Activated B cell treated with CpG ODN at 0.5 μM for 24 hours (primary cell): ENCODE results near the gene CPT2. TPM values are rescaled to one million over a fixed set of nuclear protein-coding genes. Genes with fewer than 3 reads are reported as not detected.

ENCODE experiments used
- ATAC-seq: fragments of 200-7000 bp; cut with Tn5 transposase; one replicate; pipeline ENCODE4 v1.10.0; 2021; ENCODE audit warnings: low read depth, mild to moderate bottlenecking, moderate library complexity
- CTCF ChIA-PET: fragments of 350-600 bp; sonication (Branson Sonifier 250); formaldehyde crosslinking; loops from one replicate; lab custom pipeline; 2021; ENCODE audit warnings: antibody characterized with exemption; lab: Charles Lee
- POLR2A ChIA-PET: fragments of 350-600 bp; sonication (Branson Sonifier 250); formaldehyde crosslinking; loops from one replicate; lab custom pipeline; 2021; ENCODE audit warnings: antibody characterized with exemption; lab: Charles Lee
- DNase-seq: peaks from one replicate; pipeline ENCODE4 v3.0.0; 2022
- H3K27ac Mint-ChIP-seq: one replicate; pipeline ENCODE4 v1.8.0; 2020; ENCODE audit warnings: mixed read lengths
- H3K27me3 Mint-ChIP-seq: one replicate; pipeline ENCODE4 v1.8.0; 2021; ENCODE audit warnings: mixed read lengths
- H3K36me3 Mint-ChIP-seq: one replicate; pipeline ENCODE4 v1.8.0; 2021; ENCODE audit warnings: low read depth, mixed read lengths
- H3K4me1 Mint-ChIP-seq: one replicate; pipeline ENCODE4 v1.8.0; 2021; ENCODE audit warnings: mixed read lengths
- H3K4me3 Mint-ChIP-seq: one replicate; pipeline ENCODE4 v1.8.0; 2020; ENCODE audit warnings: mild to moderate bottlenecking, mixed read lengths
- H3K9me3 Mint-ChIP-seq: one replicate; pipeline ENCODE4 v1.8.0; 2020; ENCODE audit warnings: mixed read lengths
- CTCF ChIP-seq: fragments of 200-600 bp; IDR thresholded peaks from one replicate; pipeline ENCODE4 v1.8.0; 2022; ENCODE audit warnings: antibody characterized with exemption, mild to moderate bottlenecking
- intact Hi-C: fragments of 100-400 bp; cut with micrococcal nuclease; formaldehyde crosslinking; loops from one replicate; pipeline ENCODE4 v1.15.1; 2024
- total RNA-seq: library from RNA; stranded (reverse); gene quantifications from 2 replicates; pipeline ENCODE4 v1.2.3, GENCODE V29; 2022

Gene CPT2
- total RNA-seq, 1 donor from 2014 or later = 15.7 TPM

DNA sequence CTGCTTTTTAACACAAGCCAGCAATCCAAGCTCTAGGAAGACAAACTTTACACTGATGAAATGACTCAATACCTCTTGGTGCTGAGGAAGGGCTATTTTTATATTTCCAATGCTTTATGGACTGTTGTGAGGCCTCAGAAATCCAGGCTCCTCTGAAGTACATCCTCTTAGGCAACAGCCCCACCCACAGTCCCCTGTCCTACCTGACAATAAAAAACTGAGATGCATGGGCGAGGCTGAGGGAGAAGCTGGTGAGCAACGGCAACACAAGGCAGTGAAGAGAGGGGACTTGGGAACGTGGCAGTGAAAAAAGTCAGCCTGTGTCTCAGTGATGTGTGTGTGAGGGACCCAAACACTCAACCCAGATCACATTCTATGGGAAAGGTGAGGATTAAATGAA lies 10.1 kb upstream of the CPT2 start:
- peaks cover 9% of the 10 kb centered on the region for H3K27me3 Mint-ChIP-seq
- no peaks in the 10 kb centered on the region for H3K4me1 Mint-ChIP-seq
- POLR2A ChIA-PET = no interaction called here
- no peak overlapping the region for H3K4me3 Mint-ChIP-seq
- intact Hi-C loops = no loop called here
- H3K9me3 Mint-ChIP-seq = no peaks in the 10 kb centered on the region
- TF ChIP-seq CTCF = no peak
- CTCF ChIA-PET = interaction anchor here (1.1 to 2.1 kb wide), 2 partner anchors 9 to 23 kb away, joined by 3 to 7 read pairs; no protein-coding TSS in a partner anchor
- no peaks in the 10 kb centered on the region for H3K36me3 Mint-ChIP-seq
- H3K27ac Mint-ChIP-seq = no peak overlapping the region
- DNase-seq (no peak), ATAC-seq (no peak)

GRCh38 chr1:53187401-53187800 lies 9.2 kb upstream of the CPT2 start:
- H3K36me3 Mint-ChIP-seq = no peaks in the 10 kb centered on the region
- H3K27ac Mint-ChIP-seq = no peak overlapping the region
- TF ChIP-seq CTCF = no peak
- intact Hi-C loops = no loop called here
- ChIA-PET POLR2A (interaction anchor here (0.6 kb wide), 1 partner anchor 1684 kb away, joined by 4 read pairs; no protein-coding TSS in a partner anchor), CTCF (interaction anchor here (2.1 kb wide), 1 partner anchor 8 kb away, joined by 7 read pairs; no protein-coding TSS in a partner anchor)
- peaks cover 2% of the 10 kb centered on the region for H3K9me3 Mint-ChIP-seq
- DNase-seq = no peak
- no peak for ATAC-seq
- H3K4me3 Mint-ChIP-seq = no peak overlapping the region
- no peaks in the 10 kb centered on the region for H3K4me1 Mint-ChIP-seq
- peaks cover 9% of the 10 kb centered on the region for H3K27me3 Mint-ChIP-seq

- H3K4me1 Mint-ChIP-seq = no peaks in the 10 kb centered on the region
- H3K27ac Mint-ChIP-seq = no peak overlapping the region
- no peak for ATAC-seq
- CTCF ChIA-PET = no interaction called here
- intact Hi-C loops = no loop called here
- H3K4me3 Mint-ChIP-seq = no peak overlapping the region
- H3K9me3 Mint-ChIP-seq = peaks cover 2% of the 10 kb centered on the region
- TF ChIP-seq CTCF = no peak
- POLR2A ChIA-PET = no interaction called here
- peaks cover 9% of the 10 kb centered on the region for H3K27me3 Mint-ChIP-seq
- DNase-seq = no peak
- no peaks in the 10 kb centered on the region for H3K36me3 Mint-ChIP-seq
Observed at GRCh38 chr1:53188099-53188498, 8.5 kb upstream of the CPT2 start.

- H3K27ac Mint-ChIP-seq = no peak overlapping the region
- H3K4me3 Mint-ChIP-seq = no peak overlapping the region
- CTCF ChIA-PET = no interaction called here
- DNase-seq (no peak), ATAC-seq (no peak)
- POLR2A ChIA-PET = no interaction called here
- no peaks in the 10 kb centered on the region for H3K4me1 Mint-ChIP-seq
- H3K9me3 Mint-ChIP-seq = peaks cover 2% of the 10 kb centered on the region
- H3K36me3 Mint-ChIP-seq = no peaks in the 10 kb centered on the region
- TF ChIP-seq CTCF = no peak
- intact Hi-C loops = no loop called here
- peaks cover 9% of the 10 kb centered on the region for H3K27me3 Mint-ChIP-seq
Observed at GRCh38 chr1:53189061-53189460, 7.6 kb upstream of the CPT2 start.

- Mint-ChIP-seq H3K27ac (no peak overlapping the region), H3K4me1 (no peaks in the 10 kb centered on the region), H3K9me3 (peaks cover 2% of the 10 kb centered on the region), H3K36me3 (no peaks in the 10 kb centered on the region), H3K27me3 (peaks cover 9% of the 10 kb centered on the region), H3K4me3 (no peak overlapping the region)
- ATAC-seq (no peak), DNase-seq (no peak)
- intact Hi-C loops = loop anchor here (10.0 kb wide), 2 partner anchors 175 to 1135 kb away; partner anchors contain the start of genes BTF3L4 and TXNDC12
- ChIA-PET POLR2A (no interaction called here), CTCF (no interaction called here)
- no peak for TF ChIP-seq CTCF
Observed at GRCh38 chr1:53190210-53190611, 6.4 kb upstream of the CPT2 start.
